Astrocyte of the spinal cord (primary cell): ENCODE data around the gene LMBR1.

ENCODE experiments used
- DNase-seq: peaks from one replicate; pipeline ENCODE4 v3.0.0; 2011; ENCODE audit warnings: low read depth, low spot score
- H3K4me3 ChIP-seq: 2 replicates; pipeline ENCODE4 v1.5.1; 2011; ENCODE audit warnings: low read depth, mild to moderate bottlenecking, low read length, moderate library complexity
- CTCF ChIP-seq: IDR thresholded peaks from 2 replicates; pipeline ENCODE4 v1.5.1; 2012; ENCODE audit warnings: low read depth, mild to moderate bottlenecking, low read length, inconsistent platforms
- in situ Hi-C: cut with HindIII; loops from 2 replicates; pipeline ENCODE4 v1.10.0; 2017; ENCODE audit warnings: low sequenced_read_pairs

The LMBR1 gene

GRCh38 chr7:156832195-156832877 lies 60.6 kb downstream of the LMBR1 start:
- no peak for DNase-seq
- no peak for TF ChIP-seq CTCF
- in situ Hi-C loops, result no loop called here
- H3K4me3 ChIP-seq, result no peak overlapping the region

DNA sequence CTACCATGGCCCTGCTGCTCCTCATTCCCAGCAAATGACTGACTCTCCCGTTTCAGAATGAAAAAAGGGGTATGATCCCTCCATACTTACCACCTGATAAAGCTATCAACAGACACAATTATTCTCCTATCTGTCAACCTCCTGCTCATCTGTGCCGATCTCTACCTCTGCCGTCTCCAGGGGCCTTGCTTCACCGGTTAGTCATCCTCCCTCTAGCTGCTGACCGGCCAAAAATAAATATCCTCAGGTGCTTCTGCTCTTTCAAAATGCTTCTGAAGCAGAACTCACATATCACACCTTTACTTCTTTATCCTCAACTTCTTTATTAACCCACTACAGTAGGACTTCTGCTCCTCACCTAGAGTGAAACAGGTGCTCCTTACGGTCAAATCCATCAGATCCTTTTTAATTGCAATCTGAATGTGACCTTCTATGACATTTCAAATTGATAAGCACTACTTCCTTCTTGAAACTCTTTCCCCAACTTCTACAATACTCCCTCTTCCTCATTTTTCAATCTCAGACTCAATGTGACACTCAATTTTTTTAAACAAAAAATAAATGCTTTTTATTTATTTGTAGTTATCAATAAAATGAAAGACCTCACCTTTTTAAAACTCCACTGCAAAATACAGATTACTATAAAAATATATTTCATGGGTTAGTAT lies 63.2 kb downstream of the LMBR1 start:
- DNase-seq, result no peak
- in situ Hi-C loops, result no loop called here
- no peak for TF ChIP-seq CTCF
- H3K4me3 ChIP-seq, result no peak overlapping the region

DNA sequence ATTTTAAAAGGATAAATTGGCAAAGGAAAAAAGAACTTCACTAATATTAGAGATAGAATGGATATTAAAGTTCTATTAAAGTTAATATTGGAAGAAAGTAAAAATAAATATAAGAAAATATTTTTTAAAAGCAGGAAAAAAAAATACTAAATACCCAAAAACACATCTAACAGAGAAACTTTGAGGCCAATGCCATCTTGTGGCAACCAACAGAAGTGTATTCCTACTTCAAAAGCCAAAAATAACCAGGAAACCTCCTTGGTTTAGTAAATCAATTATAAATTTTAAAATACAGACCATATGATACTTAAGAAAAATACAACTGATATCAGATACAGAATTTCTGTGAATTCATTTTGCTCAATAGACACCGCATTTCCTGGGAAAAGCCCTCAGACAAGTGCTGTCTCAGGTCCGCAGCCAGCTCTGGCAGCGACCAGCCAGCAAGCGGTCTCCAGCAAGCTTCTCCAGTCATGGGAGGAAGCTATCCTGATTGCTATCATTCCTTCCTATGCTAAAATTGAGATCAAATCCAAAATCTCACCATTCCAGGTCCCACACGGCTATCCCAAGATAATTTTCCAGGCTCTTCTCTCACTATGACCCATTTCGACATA lies 65.3 kb downstream of the LMBR1 start:
- in situ Hi-C loops, result no loop called here
- no peak overlapping the region for H3K4me3 ChIP-seq
- peak; percentile 61 for TF ChIP-seq CTCF
- DNase-seq, result peak; percentile 33

- no peak for TF ChIP-seq CTCF
- no peak overlapping the region for H3K4me3 ChIP-seq
- in situ Hi-C loops, result no loop called here
- DNase-seq, result no peak
Measured at GRCh38 chr7:156823435-156823834, 69.5 kb downstream of the LMBR1 start.

DNA sequence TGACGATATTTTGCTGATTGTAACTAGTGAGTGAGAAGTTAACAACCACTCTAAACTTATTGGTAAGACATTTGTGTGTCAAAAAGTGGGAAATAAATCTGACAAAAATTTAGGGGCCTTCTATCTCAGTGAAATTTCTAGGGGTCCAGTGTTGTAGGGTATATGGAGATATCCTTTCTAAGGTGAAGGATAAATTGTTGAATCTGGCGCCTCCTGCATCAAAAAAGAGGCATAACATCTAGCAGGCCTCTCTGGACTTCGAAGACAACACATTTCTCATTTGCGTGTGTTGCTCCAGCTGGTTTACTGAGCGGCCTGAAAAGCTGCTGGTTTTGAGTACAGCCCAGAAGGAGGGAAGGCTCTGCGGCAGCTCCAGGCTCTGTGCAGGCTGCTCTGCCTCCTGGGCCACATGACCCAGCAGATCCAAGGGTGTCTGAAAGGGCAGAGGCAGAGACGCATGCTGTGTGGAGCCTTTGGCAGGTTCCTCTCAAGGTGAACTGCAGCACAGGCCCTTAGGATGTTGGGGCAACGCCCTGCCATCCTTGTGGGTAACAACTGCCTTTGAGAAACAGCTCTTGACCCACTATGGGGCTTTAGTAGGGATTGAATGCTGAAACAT lies 72.4 kb downstream of the LMBR1 start:
- no peak for DNase-seq
- no peak overlapping the region for H3K4me3 ChIP-seq
- in situ Hi-C loops, result no loop called here
- TF ChIP-seq CTCF, result peak; percentile 40

GRCh38 chr7:156819733-156820295 lies 73.2 kb downstream of the LMBR1 start:
- no peak overlapping the region for H3K4me3 ChIP-seq
- in situ Hi-C loops, result no loop called here
- TF ChIP-seq CTCF, result no peak
- no peak for DNase-seq
